M059J (cell line): ENCODE data around the gene STX1A. TPM values are rescaled to one million over a fixed set of nuclear protein-coding genes. Genes with fewer than 3 reads are reported as not detected.

ENCODE experiments used
- DNase-seq: peaks from one replicate; pipeline ENCODE4 v3.0.0-alpha.2; 2012; ENCODE audit warnings: low read depth
- total RNA-seq: library from RNA; depleted of rRNA; stranded (reverse); fragments of >200 nt; shearing (Covaris generic); gene quantifications from 2 replicates; pipeline ENCODE4 v1.2.3, GENCODE V29; 2014; rRNA removed

Gene STX1A
- total RNA-seq, 1 experiment from 2014 or later = 23.7 TPM

DNA sequence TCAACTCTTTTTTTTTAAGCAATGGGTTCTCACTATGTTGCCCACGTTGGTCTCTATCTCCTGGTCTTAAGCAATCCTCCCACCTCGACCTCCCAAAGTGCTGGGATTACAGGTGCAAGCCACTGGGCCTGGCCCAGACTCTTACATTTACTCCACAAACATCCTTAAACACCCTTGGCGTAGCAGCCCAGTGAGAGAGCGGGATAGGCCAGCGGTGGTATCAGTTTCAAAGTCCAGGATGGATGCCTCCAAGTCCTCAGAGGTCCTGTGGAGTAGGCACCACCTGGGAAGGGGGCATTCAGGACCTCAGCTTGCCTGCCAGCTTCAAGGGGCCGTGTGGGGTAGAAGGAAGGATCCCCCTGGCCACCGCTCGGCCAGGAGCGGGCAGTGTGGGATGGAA is 69.9 kb downstream of the STX1A start:
- no peak for DNase-seq

Other genes with a start within 250 kb of the STX1A start
- gene BAZ1B, start 197.4 kb downstream of the STX1A start, total RNA-seq = 50.3 and 87.8 TPM in 2 replicates
- 60.7 and 68.3 TPM in 2 replicates for gene BCL7B, start 162.0 kb downstream of the STX1A start, total RNA-seq
- 59.8 and 81.0 TPM in 2 replicates for gene TBL2, start 141.1 kb downstream of the STX1A start, total RNA-seq
- 0.07 and 0.71 TPM in 2 replicates for gene MLXIPL, start 95.1 kb downstream of the STX1A start, total RNA-seq
- gene VPS37D, start 51.8 kb downstream of the STX1A start, total RNA-seq = 1.7 and 5.1 TPM in 2 replicates
- gene DNAJC30, start 36.2 kb downstream of the STX1A start, total RNA-seq = 1.1 and 1.8 TPM in 2 replicates
- 91.2 and 144 TPM in 2 replicates for gene BUD23, start 36.1 kb downstream of the STX1A start, total RNA-seq
- 29.0 and 32.2 TPM in 2 replicates for gene ABHD11, start 19.1 kb upstream of the STX1A start, total RNA-seq
- not detected in 2 replicates for gene CLDN3, start 50.6 kb upstream of the STX1A start, total RNA-seq
- 0.62 and 1.1 TPM in 2 replicates for gene CLDN4, start 111.3 kb upstream of the STX1A start, total RNA-seq
- 1.7 and 1.9 TPM in 2 replicates for gene METTL27, start 122.8 kb upstream of the STX1A start, total RNA-seq
- gene TMEM270, start 141.5 kb upstream of the STX1A start, total RNA-seq = 0.17 and 0.32 TPM in 2 replicates